A204.1 (cell line): ENCODE measurements around the gene MAPK8IP2.
"Not testable (repeated sequence)": the region's sequence is repeated elsewhere in the genome, so short reads cannot be mapped to it uniquely, and the experiment has no call there.

Experiments
- FAIRE-seq: peaks from 2 replicates; lab custom pipeline; 2012; peaks lifted over from hg19 to GRCh38; lab: Jason Lieb, UNC

The MAPK8IP2 gene

DNA sequence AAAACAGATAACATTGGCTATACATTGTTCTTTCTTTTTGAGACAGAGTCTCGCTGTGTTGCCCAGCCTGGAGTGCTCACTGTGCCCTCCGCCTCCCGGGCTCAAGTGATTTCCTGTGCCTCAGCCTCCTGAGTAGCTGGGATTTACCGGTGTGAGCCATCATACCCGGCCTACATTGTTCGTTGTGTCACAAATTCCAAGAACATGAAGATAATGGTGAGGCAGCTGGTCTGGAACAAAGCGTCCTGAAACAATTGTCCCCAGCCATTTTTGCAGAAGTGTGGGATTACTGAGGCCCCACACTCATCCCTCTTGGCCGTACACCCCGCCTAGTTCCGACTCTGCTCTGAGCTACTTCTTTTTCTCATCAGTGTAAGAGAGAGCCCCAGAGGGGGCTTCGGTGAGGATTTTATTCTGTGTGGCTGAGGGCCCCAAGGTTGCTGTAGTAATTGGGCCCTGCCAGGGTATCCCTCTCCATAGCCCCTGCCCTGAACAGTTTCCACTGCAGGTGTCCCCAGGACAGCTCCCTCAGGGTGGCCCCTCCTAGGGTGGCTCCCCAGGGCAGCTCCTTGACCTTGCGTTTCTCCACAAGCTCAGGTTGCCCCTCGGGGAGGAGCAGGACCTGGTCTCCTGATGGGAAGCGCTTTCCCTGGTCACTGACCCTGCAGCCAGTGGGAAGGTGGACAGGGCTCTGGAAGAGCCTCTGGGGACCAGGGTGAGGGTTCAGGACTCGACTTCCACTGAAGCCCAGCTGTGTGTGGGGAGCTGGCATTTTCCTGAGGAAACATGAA is 40.5 kb downstream of the MAPK8IP2 start:
- no peak for FAIRE-seq

DNA sequence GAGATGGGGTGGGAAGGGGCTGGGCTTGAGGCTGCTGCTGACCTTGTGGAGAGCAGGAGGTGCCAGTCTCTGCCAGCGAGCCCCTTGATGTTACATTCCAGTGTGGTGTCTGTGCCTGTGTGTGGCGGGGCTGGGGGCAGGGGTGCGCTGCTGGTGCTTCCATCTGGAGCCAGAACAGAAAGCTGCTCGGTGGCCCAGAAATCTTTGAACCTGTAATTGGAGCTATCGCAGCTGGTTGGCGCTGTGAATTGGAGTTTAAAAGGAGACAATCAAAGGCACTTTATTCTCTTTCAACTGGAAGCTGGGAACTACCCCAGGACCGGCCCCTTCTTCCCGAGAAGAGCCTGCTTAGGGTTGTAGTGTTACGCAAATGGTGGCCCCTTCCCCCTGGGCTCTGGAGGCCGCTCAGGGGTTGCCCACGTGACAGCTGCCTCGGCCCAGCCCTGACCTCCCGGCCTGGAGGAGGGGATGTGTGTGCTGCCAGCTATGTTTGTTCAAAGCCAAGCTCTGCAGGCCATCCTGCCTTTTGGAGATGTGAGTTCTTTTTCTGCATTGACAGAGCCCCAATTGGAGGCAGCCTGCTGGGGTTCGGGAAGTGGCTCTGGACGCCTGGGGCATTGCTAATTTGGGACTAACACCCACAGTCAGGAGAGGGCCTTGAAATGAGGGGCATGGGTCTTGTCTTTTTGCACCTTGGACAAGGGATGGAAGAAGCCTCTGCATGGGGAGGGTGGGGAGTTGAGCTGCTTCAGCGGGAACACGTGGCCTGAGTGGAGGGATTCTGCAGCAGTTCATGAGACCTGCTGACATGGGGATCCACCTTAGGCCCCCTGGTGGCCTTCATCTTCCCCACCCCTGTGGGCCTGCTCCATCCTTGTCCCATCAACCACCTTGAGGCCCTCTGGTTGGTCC is 41.4 kb downstream of the MAPK8IP2 start:
- FAIRE-seq, result no peak

DNA sequence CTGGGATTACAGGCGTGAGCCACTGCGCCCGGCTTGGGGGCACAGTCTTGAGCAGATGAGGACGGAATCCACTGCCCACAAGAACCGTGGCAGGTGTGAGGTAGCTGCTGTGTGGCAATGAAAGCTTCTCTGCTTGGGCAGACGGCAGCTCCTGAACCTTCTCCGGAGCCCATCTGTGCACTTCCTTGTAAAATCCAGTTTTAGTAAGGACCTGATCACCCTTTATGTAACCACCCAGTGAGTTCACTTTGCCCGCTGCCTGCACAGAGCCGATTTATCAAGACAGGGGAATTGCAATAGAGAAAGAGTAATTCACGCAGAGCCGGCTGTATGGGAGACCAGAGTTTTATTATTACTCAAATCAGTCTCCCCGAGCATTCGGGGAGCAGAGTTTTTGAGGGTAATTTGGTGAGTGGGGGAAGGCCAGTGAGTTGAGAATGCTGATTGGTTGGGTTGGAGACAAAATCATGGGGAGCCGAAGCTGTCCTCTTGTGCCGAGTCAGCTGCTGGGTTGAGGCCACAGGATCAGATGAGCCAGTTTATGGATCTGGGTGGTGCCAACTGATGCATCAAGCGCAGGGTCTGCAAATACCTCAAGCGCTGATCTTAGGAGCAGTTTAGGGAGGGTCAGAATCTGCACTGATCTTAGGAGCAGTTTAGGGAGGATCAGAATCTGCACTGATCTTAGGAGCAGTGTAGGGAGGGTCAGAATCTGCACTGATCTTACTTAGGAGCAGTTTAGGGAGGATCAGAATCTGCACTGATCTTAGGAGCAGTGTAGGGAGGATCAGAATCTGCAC is 42.6 kb downstream of the MAPK8IP2 start:
- FAIRE-seq, result not testable (repeated sequence)

DNA sequence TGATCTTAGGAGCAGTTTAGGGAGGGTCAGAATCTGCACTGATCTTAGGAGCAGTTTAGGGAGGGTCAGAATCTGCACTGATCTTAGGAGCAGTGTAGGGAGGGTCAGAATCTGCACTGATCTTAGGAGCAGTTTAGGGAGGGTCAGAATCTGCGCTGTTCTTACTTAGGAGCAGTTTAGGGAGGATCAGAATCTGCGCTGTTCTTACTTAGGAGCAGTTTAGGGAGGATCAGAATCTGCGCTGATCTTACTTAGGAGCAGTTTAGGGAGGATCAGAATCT is 43.2 kb downstream of the MAPK8IP2 start:
- FAIRE-seq, result not testable (repeated sequence)

DNA sequence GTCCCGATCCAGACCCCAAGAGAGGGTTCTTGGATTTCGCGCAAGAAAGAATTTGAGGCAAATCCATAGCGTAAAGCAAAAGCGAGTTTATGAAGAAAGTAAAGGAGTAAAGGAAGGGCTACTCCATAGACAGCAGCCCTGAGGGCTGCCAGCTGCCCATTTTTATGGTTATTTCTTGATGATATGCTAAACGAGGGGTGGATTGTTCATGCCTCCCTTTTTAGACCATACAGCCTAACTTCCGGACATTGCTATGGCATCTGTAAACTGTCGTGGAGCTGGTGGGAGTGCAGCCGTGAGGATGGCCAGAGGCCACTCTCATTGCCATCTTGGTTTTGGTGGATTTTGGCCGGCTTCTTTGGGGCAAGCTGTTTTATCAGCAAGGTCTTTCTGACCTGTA is 52.7 kb downstream of the MAPK8IP2 start:
- no peak for FAIRE-seq

DNA sequence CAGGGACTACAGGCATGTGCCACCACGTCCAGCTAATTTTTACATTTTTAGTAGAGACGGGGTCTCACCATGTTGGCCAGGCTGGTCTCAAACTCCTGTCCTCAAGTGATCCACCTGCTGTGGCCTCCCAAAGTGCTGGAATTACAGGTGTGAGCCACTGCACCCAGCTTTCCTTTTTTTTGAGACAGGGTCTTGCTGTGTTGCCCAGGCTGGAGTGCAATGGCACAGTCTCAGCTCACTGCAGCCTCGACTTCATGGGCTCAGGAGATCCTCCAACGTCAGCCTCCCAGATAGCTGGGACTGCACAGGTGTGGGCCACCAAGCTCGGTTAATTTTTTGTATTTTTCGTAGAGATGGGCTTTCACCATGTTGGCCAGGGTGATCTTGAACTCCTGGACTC is 54.1 kb downstream of the MAPK8IP2 start:
- not testable (repeated sequence) for FAIRE-seq

DNA sequence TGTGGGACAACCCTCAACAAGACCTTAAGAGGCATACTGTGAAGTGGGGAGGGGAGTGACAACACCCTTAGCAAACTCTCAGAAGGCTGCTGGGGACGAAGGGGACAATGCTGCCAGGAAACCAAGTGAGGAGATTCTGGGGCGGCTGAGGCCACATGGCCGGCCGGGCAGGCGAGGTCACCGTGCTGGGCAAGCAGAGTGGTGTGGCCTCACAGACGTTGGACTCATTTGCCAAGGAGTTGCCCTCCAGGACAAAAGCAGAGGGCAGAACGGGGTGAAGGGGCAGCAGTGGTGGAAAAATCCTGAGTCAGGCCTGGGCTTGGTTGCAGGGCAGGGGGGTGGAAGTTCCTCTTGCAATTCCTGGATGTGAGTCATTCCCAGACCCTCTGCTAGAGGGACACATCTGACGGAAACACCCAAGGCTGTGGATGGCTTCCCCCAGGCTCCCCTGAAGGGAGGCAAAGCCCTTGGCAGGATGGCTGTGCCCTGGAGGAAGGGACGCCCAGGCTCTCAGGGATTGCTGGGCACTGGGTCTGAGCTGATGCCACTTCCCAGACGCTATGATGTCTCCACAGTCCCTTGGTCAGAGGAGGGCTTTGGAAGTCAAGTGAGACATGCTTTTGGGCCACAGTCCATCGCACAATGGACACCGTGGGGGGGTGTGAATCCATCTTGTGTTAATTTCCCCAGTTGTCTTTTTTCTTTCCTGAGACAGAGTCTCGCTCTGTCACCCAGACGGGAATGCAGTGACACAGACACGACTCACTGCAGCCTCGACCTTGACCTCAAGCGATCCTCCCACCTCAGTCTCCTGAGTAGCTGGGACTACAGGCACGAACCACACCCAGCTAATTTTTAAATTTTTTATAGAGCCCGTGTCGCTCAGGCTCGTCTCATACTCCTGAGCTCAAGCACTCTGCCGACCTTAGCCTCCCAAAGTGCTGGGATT is 55.8 kb downstream of the MAPK8IP2 start:
- FAIRE-seq, result no peak

DNA sequence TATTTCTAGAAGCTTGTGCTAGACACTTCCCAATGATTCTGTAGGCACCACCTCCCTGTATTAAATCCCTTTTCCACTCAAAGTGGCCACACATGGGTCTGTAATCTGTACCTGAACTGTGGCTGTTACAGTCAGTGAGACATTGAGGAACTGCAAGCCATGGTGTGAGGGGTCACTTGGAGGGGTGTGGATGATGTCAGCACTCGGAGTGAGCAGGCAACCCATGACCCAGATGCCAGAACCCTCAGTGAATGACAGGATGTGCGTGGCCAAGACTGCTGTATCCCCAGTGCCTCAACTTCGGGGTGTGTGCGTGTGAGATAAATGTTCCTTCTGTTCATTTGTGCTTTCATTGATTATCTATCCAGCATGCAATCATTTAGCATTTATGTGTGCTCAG is 57.3 kb downstream of the MAPK8IP2 start:
- FAIRE-seq, result no peak

DNA sequence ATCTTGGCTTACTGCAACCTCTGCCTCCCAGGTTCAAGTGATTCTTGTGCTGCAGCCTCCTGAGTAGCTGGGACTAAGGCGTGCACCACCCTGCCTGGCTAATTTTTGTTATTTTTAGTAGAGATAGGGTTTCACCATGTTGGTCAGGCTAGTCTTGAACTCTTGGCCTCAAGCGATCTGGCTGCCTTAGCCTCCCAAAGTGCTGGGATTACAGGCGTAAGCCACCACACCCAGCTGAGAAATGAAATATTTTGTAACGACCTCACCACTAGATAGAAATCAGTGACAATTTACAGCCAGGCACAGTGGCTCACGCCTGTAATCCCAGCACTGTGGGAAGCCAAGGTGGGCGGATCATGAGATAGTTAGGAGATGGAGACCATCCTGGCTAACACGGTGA is 59.1 kb downstream of the MAPK8IP2 start:
- FAIRE-seq, result not testable (repeated sequence)

DNA sequence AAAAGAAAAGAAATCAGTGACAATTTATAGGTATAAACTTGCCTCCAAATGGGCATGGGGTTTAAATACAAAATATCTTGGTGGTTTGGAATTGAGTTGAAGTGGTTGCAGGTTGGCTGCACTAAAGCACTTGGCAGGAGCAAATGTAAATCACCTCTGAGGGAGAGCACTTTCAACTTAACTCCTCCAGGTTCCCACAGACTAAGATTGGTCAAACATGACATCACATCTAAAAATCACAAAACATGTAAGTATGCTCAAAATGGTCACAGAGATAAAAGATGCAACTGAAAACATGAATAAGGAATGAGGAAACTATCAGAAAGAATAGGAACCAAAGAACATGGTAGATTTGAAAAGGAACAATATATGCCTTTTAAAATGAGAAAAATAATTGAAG is 59.7 kb downstream of the MAPK8IP2 start:
- no peak for FAIRE-seq
